Parathyroid adenoma (tissue), 2 donors: ENCODE results near the gene DTNB.
A peak's percentile ranks its signal among the peaks of the same experiment; 100 is the strongest.

ENCODE experiments used
- H2AFZ ChIP-seq: fragments of 300-600 bp; sonication (generic); one replicate; pipeline ENCODE4 v1.7.0; 2017; ENCODE audit warnings: antibody characterized with exemption, mild to moderate bottlenecking
- H3K27ac ChIP-seq: fragments of 300-600 bp; sonication (generic); one replicate; pipeline ENCODE4 v1.7.0; 2017
- H3K27me3 ChIP-seq: fragments of 300-600 bp; sonication (generic); one replicate; pipeline ENCODE4 v1.7.0; 2017; ENCODE audit warnings: low read length; ENCODE audit not compliant: control insufficient read depth, insufficient read depth
- H3K36me3 ChIP-seq: fragments of 300-600 bp; sonication (generic); one replicate; pipeline ENCODE4 v1.7.0; 2017; ENCODE audit warnings: low read length; ENCODE audit not compliant: control insufficient read depth, insufficient read depth
- H3K4me1 ChIP-seq: fragments of 300-600 bp; sonication (generic); one replicate; pipeline ENCODE4 v1.7.0; 2017; ENCODE audit warnings: control low read depth
- H3K4me2 ChIP-seq: fragments of 300-600 bp; sonication (generic); one replicate; pipeline ENCODE4 v1.7.0; 2017; ENCODE audit warnings: low read length
- H3K4me3 ChIP-seq: fragments of 300-600 bp; sonication (generic); one replicate; pipeline ENCODE4 v1.7.0; 2017; ENCODE audit warnings: low read depth, low read length
- H3K79me2 ChIP-seq: fragments of 300-600 bp; sonication (generic); one replicate; pipeline ENCODE4 v1.7.0; 2017; ENCODE audit warnings: control low read depth
- H3K9ac ChIP-seq: fragments of 300-600 bp; sonication (generic); one replicate; pipeline ENCODE4 v1.7.0; 2017; ENCODE audit warnings: mild to moderate bottlenecking
- H3K9me3 ChIP-seq: fragments of 300-600 bp; sonication (generic); one replicate; pipeline ENCODE4 v1.7.0; 2017; ENCODE audit warnings: low read length; ENCODE audit not compliant: control insufficient read depth
- TF ChIP-seq, protein P1 (sequence below): fragments of 300-600 bp; sonication (generic); IDR thresholded peaks from one replicate; pipeline ENCODE4 v1.7.0; 2017; ENCODE audit warnings: antibody characterized with exemption, mild to moderate bottlenecking
- donor health status: primary hyperparathyroidism.

DTNB gene

GRCh38 chr2:25341753-25342371, 331.5 kb downstream of the DTNB start, which contains the start of gene DNMT3A:
TSS of gene DNMT3A (minus strand) at chr2:25341925. CDS start at chr2:25313984, 27,941 bp downstream.
- Histone ChIP-seq H3K36me3 (no peaks in the 10 kb centered on the region), H3K9me3 (no peaks in the 10 kb centered on the region), H3K27ac (peak within 1 kb of the TSS; percentile 22), H2AFZ (peak within 1 kb of the TSS; percentile 93), H3K4me2 (peak within 1 kb of the TSS; percentile 74), H3K79me2 (no peaks in the 10 kb centered on the region), H3K4me1 (no peaks in the 10 kb centered on the region), H3K4me3 (peak within 1 kb of the TSS; percentile 33), H3K27me3 (no peaks in the 10 kb centered on the region), H3K9ac (no peak within 1 kb of the TSS)
- TF ChIP-seq, protein P1, sequence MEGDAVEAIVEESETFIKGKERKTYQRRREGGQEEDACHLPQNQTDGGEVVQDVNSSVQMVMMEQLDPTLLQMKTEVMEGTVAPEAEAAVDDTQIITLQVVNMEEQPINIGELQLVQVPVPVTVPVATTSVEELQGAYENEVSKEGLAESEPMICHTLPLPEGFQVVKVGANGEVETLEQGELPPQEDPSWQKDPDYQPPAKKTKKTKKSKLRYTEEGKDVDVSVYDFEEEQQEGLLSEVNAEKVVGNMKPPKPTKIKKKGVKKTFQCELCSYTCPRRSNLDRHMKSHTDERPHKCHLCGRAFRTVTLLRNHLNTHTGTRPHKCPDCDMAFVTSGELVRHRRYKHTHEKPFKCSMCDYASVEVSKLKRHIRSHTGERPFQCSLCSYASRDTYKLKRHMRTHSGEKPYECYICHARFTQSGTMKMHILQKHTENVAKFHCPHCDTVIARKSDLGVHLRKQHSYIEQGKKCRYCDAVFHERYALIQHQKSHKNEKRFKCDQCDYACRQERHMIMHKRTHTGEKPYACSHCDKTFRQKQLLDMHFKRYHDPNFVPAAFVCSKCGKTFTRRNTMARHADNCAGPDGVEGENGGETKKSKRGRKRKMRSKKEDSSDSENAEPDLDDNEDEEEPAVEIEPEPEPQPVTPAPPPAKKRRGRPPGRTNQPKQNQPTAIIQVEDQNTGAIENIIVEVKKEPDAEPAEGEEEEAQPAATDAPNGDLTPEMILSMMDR, result no peak

DNA sequence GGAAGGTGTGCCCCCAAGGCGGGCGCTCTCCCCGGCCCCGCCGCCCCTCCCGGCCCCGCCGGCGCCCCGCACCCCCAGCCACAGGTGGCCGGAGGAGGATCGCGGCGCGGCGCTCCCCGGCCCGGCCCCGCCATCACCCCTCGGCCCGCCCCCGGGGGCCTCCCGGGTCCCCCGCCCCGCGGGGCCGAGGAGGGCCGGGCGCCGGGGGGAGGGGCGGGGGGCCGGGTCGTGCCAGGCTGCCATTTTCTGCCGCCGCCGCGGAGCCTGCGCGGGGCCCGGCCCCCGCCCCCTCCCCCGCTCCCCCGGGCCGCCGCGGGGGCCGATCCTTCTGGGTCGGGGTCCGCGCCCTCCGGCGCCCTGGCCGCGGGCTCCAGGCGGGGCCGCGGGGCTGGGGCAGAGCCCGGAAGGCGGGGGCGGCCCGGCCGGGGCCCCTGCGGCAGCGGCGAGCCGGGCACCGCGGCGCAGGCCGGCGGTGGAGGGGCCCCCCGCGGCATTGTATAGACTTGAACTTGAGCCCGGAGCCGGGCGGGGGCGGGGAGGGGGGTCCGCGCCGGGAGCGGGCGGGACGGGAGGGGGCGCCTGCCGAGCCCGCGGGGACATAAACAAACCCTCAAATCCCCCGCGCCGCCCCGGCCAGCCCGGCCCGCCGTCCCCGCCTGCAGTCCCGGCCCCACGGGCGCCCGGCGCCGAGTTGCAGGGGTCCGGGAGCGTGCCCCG, 332.2 kb downstream of the DTNB start:
- Histone ChIP-seq H3K79me2 (no peaks in the 10 kb centered on the region), H3K9ac (no peak overlapping the region), H3K4me1 (no peaks in the 10 kb centered on the region), H3K4me2 (no peak overlapping the region), H3K27ac (no peak overlapping the region), H3K9me3 (no peaks in the 10 kb centered on the region), H3K36me3 (no peaks in the 10 kb centered on the region), H3K4me3 (no peak overlapping the region), H3K27me3 (no peaks in the 10 kb centered on the region), H2AFZ (no peak overlapping the region)
- TF ChIP-seq, protein P1, result no peak

DNA sequence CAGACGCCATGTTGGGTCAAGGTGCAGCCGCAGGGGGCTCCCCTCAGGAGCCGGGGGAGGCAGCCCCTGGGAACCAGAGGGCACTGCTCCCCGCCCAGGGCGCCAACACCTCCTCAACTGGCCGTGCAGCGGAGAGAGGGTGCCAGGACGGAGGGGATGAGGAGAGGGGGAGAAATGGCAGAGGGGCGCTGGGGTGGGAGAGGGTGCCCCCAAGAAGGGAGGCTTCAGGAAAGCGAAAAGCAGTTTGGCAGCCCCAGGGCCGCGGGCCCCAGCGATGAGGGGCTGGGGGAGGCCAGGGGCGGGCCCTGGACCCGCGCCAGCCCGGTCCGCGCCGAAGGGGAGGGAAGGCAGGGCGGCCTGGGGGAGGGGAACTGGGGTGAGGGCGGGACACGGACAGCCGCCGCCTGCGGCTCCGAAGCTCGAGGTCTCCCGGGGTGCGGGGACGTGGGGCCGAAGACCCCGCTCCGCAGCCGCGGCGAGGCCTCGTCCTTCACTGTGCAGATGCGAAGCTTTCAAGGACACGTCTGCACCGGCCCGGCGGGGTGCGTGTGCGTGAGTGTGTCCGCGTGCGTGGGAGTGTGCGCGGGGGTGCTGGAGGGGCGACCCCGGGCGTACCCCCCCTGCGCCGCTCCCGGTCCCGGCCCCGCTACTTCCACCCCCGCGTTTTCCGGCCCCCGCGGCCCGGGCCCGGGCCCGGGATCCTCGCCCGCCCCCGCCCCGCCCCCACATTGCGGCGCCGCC, 333.0 kb downstream of the DTNB start:
- no peak overlapping the region for H3K9ac ChIP-seq
- no peaks in the 10 kb centered on the region for H3K36me3 ChIP-seq
- peak overlapping the region; percentile 64 for H3K4me3 ChIP-seq
- peak overlapping the region; percentile 47 for H3K27ac ChIP-seq
- H3K9me3 ChIP-seq, result no peaks in the 10 kb centered on the region
- H3K79me2 ChIP-seq, result no peaks in the 10 kb centered on the region
- no peaks in the 10 kb centered on the region for H3K27me3 ChIP-seq
- peak overlapping the region; percentile 90 for H3K4me2 ChIP-seq
- peak overlapping the region; percentile 72 for H2AFZ ChIP-seq
- TF ChIP-seq, protein P1, result no peak
- no peaks in the 10 kb centered on the region for H3K4me1 ChIP-seq

- TF ChIP-seq, protein P1, result no peak
- H3K27me3 ChIP-seq, result no peaks in the 10 kb centered on the region
- no peaks in the 10 kb centered on the region for H3K4me1 ChIP-seq
- H3K27ac ChIP-seq, result peak overlapping the region; percentile 47
- H2AFZ ChIP-seq, result peak overlapping the region; percentile 72
- no peaks in the 10 kb centered on the region for H3K9me3 ChIP-seq
- H3K9ac ChIP-seq, result no peak overlapping the region
- no peaks in the 10 kb centered on the region for H3K36me3 ChIP-seq
- H3K79me2 ChIP-seq, result no peaks in the 10 kb centered on the region
- peak overlapping the region; percentile 64 for H3K4me3 ChIP-seq
- peak overlapping the region; percentile 90 for H3K4me2 ChIP-seq
Measured at GRCh38 chr2:25339791-25340180, 333.6 kb downstream of the DTNB start.
